K562 (cell line): ENCODE measurements around the gene AMT. TPM values are rescaled to one million over a fixed set of nuclear protein-coding genes. Genes with fewer than 3 reads are reported as not detected.

Source experiments
- ATAC-seq: fragments of 200-7000 bp; cut with Tn5 transposase; 3 replicates; pipeline ENCODE4 v1.9.1; 2020; ENCODE audit warnings: moderate library complexity
- BruUV-seq: library from RNA; stranded (reverse); fragments of 400-500 nt; replicated peaks from 2 replicates; lab custom pipeline; 2021; lab: Mats Ljungman, UMichigan
- CTCF ChIA-PET: fragments of 300-600 bp; formaldehyde crosslinking; extraction: SDS; loops from one replicate; lab custom pipeline; 2021; ENCODE audit warnings: low intra/inter-chr PET ratio; lab: Yijun Ruan, JAX
- POLR2A ChIA-PET: fragments of 300-600, 350-650 bp; sonication (Branson Sonifier 250); formaldehyde crosslinking; extraction: SDS; loops from one replicate; lab custom pipeline; 2021; ENCODE audit warnings: antibody characterized with exemption, inconsistent platforms; lab: Yijun Ruan, JAX
- DNase-seq, 4 experiments: peaks; one replicate each; pipeline versions ENCODE4 v3.0.0 to v3.0.0-alpha.2; 2011 to 2018; ENCODE audit warnings: low spot score in 3 of 4, mixed read lengths in 3 of 4; ENCODE audit errors: extremely low read depth in 1 of 4
- FAIRE-seq: peaks from 2 replicates; lab custom pipeline; 2011; peaks lifted over from hg19 to GRCh38; lab: Jason Lieb, UNC
- H2AFZ ChIP-seq: 2 replicates; pipeline ENCODE4 v1.6.0; 2011; ENCODE audit warnings: low read depth, low read length, control low read depth, inconsistent platforms
- H3K27ac ChIP-seq: fragments of 200-600 bp; 3 replicates; pipeline ENCODE4 v1.8.0; 2011; ENCODE audit warnings: low read depth, mild to moderate bottlenecking, control low read depth, inconsistent platforms, low read length, moderate library complexity, mixed read lengths; ENCODE audit errors: extremely low read depth
- H3K27me3 ChIP-seq, 2 experiments: fragments of 300-600 bp in 1 of 2; 2 replicates in 1 of 2; 3 replicates in 1 of 2; pipeline versions ENCODE4 v1.6.0 to v1.8.0; 2011; ENCODE audit warnings: inconsistent platforms in 2 of 2, low read length in 2 of 2, mild to moderate bottlenecking in 1 of 2, mixed read lengths in 1 of 2, moderate library complexity in 1 of 2; ENCODE audit not compliant: control insufficient read depth in 2 of 2, insufficient read depth in 2 of 2
- H3K36me3 ChIP-seq: fragments of 300-600 bp; 3 replicates; pipeline ENCODE4 v1.8.0; 2011; ENCODE audit warnings: mild to moderate bottlenecking, low read length, inconsistent platforms; ENCODE audit not compliant: control insufficient read depth, insufficient read depth
- H3K4me1 ChIP-seq, 2 experiments: fragments of 200-600 bp in 1 of 2; replicated peaks in 1 of 2; 2 replicates in 1 of 2; 3 replicates in 1 of 2; pipeline versions ENCODE4 v1.5.1 to v1.8.0; 2011; ENCODE audit warnings: inconsistent platforms in 2 of 2, low read length in 2 of 2, mild to moderate bottlenecking in 1 of 2, mixed read lengths in 1 of 2, moderate library complexity in 1 of 2; ENCODE audit not compliant: control insufficient read depth in 2 of 2, insufficient read depth in 2 of 2
- H3K4me2 ChIP-seq: 2 replicates; pipeline ENCODE4 v1.6.1; 2011; ENCODE audit warnings: low read length, control low read depth, inconsistent platforms, mixed read lengths; ENCODE audit not compliant: insufficient read depth
- H3K4me3 ChIP-seq: fragments of 200-600 bp; sonication (generic), shearing (Covaris generic); 2 replicates; pipeline ENCODE4 v1.5.1; 2016; ENCODE audit warnings: control low read depth, inconsistent platforms
- H3K79me2 ChIP-seq: fragments of 200-600 bp; 3 replicates; pipeline ENCODE4 v1.8.0; 2011; ENCODE audit warnings: low read length, inconsistent platforms; ENCODE audit not compliant: control insufficient read depth, insufficient read depth
- H3K9ac ChIP-seq, 2 experiments: 2 replicates each; pipeline versions ENCODE4 v1.6.0 to v1.6.1; 2011; ENCODE audit warnings: low read depth in 2 of 2, low read length in 2 of 2, control low read depth in 1 of 2, inconsistent platforms in 1 of 2, mild to moderate bottlenecking in 1 of 2, mixed read lengths in 1 of 2; ENCODE audit not compliant: insufficient read depth in 1 of 2
- H3K9me1 ChIP-seq: one replicate; pipeline ENCODE4 v1.6.0; 2011; ENCODE audit warnings: inconsistent platforms, mild to moderate bottlenecking, low read length, moderate library complexity; ENCODE audit not compliant: control insufficient read depth, insufficient read depth
- H3K9me3 ChIP-seq: replicated peaks from 2 replicates; pipeline ENCODE4 v1.5.1; 2011; ENCODE audit warnings: low read depth, low read length, inconsistent platforms; ENCODE audit not compliant: control insufficient read depth, insufficient read depth
- H4K20me1 ChIP-seq: replicated peaks from 2 replicates; pipeline ENCODE4 v1.6.1; 2011; ENCODE audit warnings: low read length, inconsistent platforms, mixed read lengths; ENCODE audit not compliant: control insufficient read depth, insufficient read depth
- ARID3B ChIP-seq: fragments of 250-450 bp; sonication (Bioruptor Pico); IDR thresholded peaks from 2 replicates; pipeline ENCODE4 v1.4.0; 2020; ENCODE audit warnings: borderline replicate concordance
- BCL6 ChIP-seq: fragments of 250-450 bp; sonication (Bioruptor Pico); IDR thresholded peaks from 2 replicates; pipeline ENCODE4 v1.4.0; 2020
- BMI1 ChIP-seq: fragments of 150-350 bp; IDR thresholded peaks from 2 replicates; pipeline ENCODE4 v1.6.1; 2014; ENCODE audit warnings: low read length
- CBX1 ChIP-seq: sonication (generic); IDR thresholded peaks from 2 replicates; pipeline ENCODE4 v1.6.1; 2016; ENCODE audit warnings: antibody characterized with exemption, low read depth, mild to moderate bottlenecking
- CHD2 ChIP-seq: IDR thresholded peaks from 2 replicates; pipeline ENCODE4 v1.6.1; 2011; ENCODE audit warnings: low read depth, low read length
- FOSL1 ChIP-seq: fragments of 200-800 bp; sonication (Bioruptor generic); conservative IDR thresholded peaks from 2 replicates; pipeline ENCODE4 v1.6.1; 2016; ENCODE audit warnings: missing genetic modification characterization, missing compliant biosample characterization
- IRF9 ChIP-seq: fragments of 450-650 bp; IDR thresholded peaks from 2 replicates; pipeline ENCODE4 v1.6.1; 2016; ENCODE audit warnings: missing biosample characterization, missing genetic modification characterization
- JUND ChIP-seq, 2 experiments: IDR thresholded peaks; 2 replicates in 1 of 2; 3 replicates in 1 of 2; pipeline ENCODE4 v1.6.1; 2011; ENCODE audit warnings: borderline replicate concordance in 2 of 2, low read depth in 2 of 2, low read length in 2 of 2, improper control_type of control experiment in 1 of 2, missing biosample characterization in 1 of 2, missing genetic modification characterization in 1 of 2, missing genetic modification reagents in 1 of 2
- MCM3 ChIP-seq: fragments of 450-650 bp; IDR thresholded peaks from 2 replicates; pipeline ENCODE4 v1.6.1; 2016
- PHF20 ChIP-seq: fragments of 450-650 bp; IDR thresholded peaks from 2 replicates; pipeline ENCODE4 v1.6.1; 2018; ENCODE audit not compliant: partially characterized antibody
- RBM39 ChIP-seq: fragments of 200-400 bp; formaldehyde crosslinking; optimal IDR thresholded peaks from 2 replicates; pipeline ENCODE3; 2018; ENCODE audit warnings: low read depth, low read length
- SIN3A ChIP-seq, 2 experiments: fragments of 150-350 bp in 1 of 2; IDR thresholded peaks; 2 replicates each; pipeline ENCODE4 v1.6.1; 2011 to 2016; ENCODE audit warnings: borderline replicate concordance in 2 of 2, low read depth in 2 of 2, low read length in 2 of 2, mild to moderate bottlenecking in 2 of 2, moderate library complexity in 2 of 2; ENCODE audit not compliant: control insufficient read depth in 1 of 2
- U2AF1 ChIP-seq: fragments of 200-400 bp; formaldehyde crosslinking; optimal IDR thresholded peaks from 2 replicates; pipeline ENCODE3; 2017; ENCODE audit warnings: mild to moderate bottlenecking, low read depth, low read length, moderate library complexity
- ZBTB11 ChIP-seq, 3 experiments: fragments of 200-800 bp in 1 of 3; fragments of 250-450 bp in 1 of 3; fragments of 450-650 bp in 1 of 3; sonication (Bioruptor Pico) in 1 of 3; sonication (Bioruptor generic) in 1 of 3; formaldehyde crosslinking in 1 of 3; IDR thresholded peaks; 2 replicates each; pipeline versions ENCODE4 v1.6.1 to v1.8.0; 2016 to 2022; ENCODE audit warnings: mild to moderate bottlenecking in 2 of 3, missing genetic modification characterization in 2 of 3, missing compliant biosample characterization in 1 of 3, moderate library complexity in 1 of 3
- ZC3H8 ChIP-seq: fragments of 450-650 bp; IDR thresholded peaks from 2 replicates; pipeline ENCODE4 v1.6.1; 2017
- ZFX ChIP-seq: sonication (generic); formaldehyde crosslinking; IDR thresholded peaks from 2 replicates; pipeline ENCODE4 v1.8.0; 2022; ENCODE audit warnings: mild to moderate bottlenecking, missing genetic modification reagents, moderate library complexity
- ZNF384 ChIP-seq: IDR thresholded peaks from 2 replicates; pipeline ENCODE4 v1.6.1; 2012; ENCODE audit warnings: low read depth, low read length, improper control_type of control experiment
- WGBS: fragments of 100-300 bp; shearing (Covaris generic); methylation state at CpG from one replicate; pipeline ENCODE4 v1.1.6; 2016; ENCODE audit warnings: low coverage, mixed read lengths; ENCODE audit not compliant: insufficient coverage; ENCODE audit errors: missing lambda C conversion rate; 5-methylcytosine and 5-hydroxymethylcytosine counted together
- in situ Hi-C: fragments of 300-500 bp; cut with MboI; formaldehyde crosslinking; loops from 4 replicates; pipeline ENCODE4 v1.15.0; 2018; ENCODE audit warnings: inconsistent platforms, mixed read lengths
- intact Hi-C: fragments of 100-400 bp; cut with micrococcal nuclease; formaldehyde crosslinking; loops from 2 replicates; pipeline ENCODE4 v1.14.2; 2022
- polyA plus RNA-seq, 8 experiments: library from polyadenylated mRNA; depleted of rRNA in 4 of 8; stranded (reverse) in 5 of 8; unstranded in 3 of 8; fragments of >200 nt; fragmentation: Nextera tagmentation in 2 of 8; fragmentation: Illumina TruSeq in 1 of 8; extraction: Ambion mirVana in 2 of 8; extraction: Trizol in 1 of 8; gene quantifications; 2 replicates each; pipeline versions ENCODE4 v1.2.1 to v1.2.3, GENCODE V29; 2011 to 2014; ENCODE audit warnings: inconsistent platforms in 1 of 8, missing spikeins in 1 of 8
- total RNA-seq, 7 experiments: library from RNA; depleted of rRNA in 6 of 7; stranded (reverse); fragments of >200 nt in 6 of 7; fragmentation: Illumina TruSeq in 2 of 7; extraction: Trizol in 2 of 7; gene quantifications; 2 replicates each; pipeline versions ENCODE4 v1.2.1 to v1.2.3, GENCODE V29; 2011 to 2021; ENCODE audit warnings: low replicate concordance in 1 of 7

Gene AMT
- total and polyA plus RNA-seq, 9 of the 15 experiments (the other 6 are each of a cell fraction or from before 2014, with no cell fraction given), result 0.14 to 2.1 (median 0.52) TPM

- Histone ChIP-seq H3K36me3 (peaks cover 50% of the 10 kb centered on the region), H3K9ac (no peak overlapping the region), H2AFZ (no peak overlapping the region), H4K20me1 (peaks cover 19% of the 10 kb centered on the region), H3K9me3 (no peaks in the 10 kb centered on the region), H3K79me2 (peaks cover 96% of the 10 kb centered on the region), H3K27me3 (no peaks in the 10 kb centered on the region), H3K9me1 (peaks cover 2% of the 10 kb centered on the region), H3K4me3 (no peak overlapping the region), H3K27ac (peak overlapping the region; percentile 28; the same call in 1 of the 3 replicates), H3K4me1 (peaks cover 6 to 23% of the 10 kb centered on the region in 2 experiments; a peak in 3 of 5 replicates), H3K4me2 (no peak overlapping the region)
- POLR2A ChIA-PET, result interaction anchor here (2.1 kb wide), 1 partner anchor 10 kb away, joined by 7 read pairs; no protein-coding TSS in a partner anchor
- ATAC-seq (peak; percentile 69), FAIRE-seq (no peak), DNase-seq (peak in 1 of 4 experiments; percentile 53)
- CTCF ChIA-PET, result no interaction called here
- 67% methylated on average over 3 of the region's 3 CpGs for WGBS
- in situ Hi-C loops, result no loop called here
- intact Hi-C loops, result no loop called here
- BruUV-seq, result no TSS peak
- no peak for TF ChIP-seq BMI1
- peak; percentile 55 for TF ChIP-seq FOSL1
- no peak for TF ChIP-seq ARID3B
- no peak for TF ChIP-seq SIN3A (IDR thresholded peaks at IDR 0.05; ENCODE audit: borderline replicate concordance in 2 of 2, control insufficient read depth in 1 of 2, low read depth in 2 of 2, low read length in 2 of 2)
- TF ChIP-seq ZC3H8, result no peak
- no peak for TF ChIP-seq PHF20
- no peak for TF ChIP-seq CHD2
- peak; percentile 19; the same call in 1 of the 2 replicates for TF ChIP-seq ZFX (CRISPR knock-in tag)
- no peak for TF ChIP-seq RBM39
- no peak for TF ChIP-seq IRF9 (tag)
- TF ChIP-seq U2AF1, result no peak
- TF ChIP-seq MCM3, result no peak
- TF ChIP-seq BCL6, result no peak
- peak; percentile 42; the same call in 1 of the 2 replicates for TF ChIP-seq JUND (IDR thresholded peaks at IDR 0.05; ENCODE audit: borderline replicate concordance, low read depth, low read length)
- TF ChIP-seq JUND (tag; IDR thresholded peaks at IDR 0.05; ENCODE audit: borderline replicate concordance, low read depth, low read length), result no peak
- no peak for TF ChIP-seq ZBTB11 (CRISPR knock-in tag; IDR thresholded peaks at IDR 0.05)
- TF ChIP-seq ZNF384, result peak; percentile 66
- no peak for TF ChIP-seq CBX1
These were observed 22.8 kb downstream of the AMT start for GRCh38 chr3:49399461-49399860.
